ENCODE results near the gene PECR. TPM values are rescaled to one million over a fixed set of nuclear protein-coding genes. Genes with fewer than 3 reads are reported as not detected.

Gene PECR
- total and polyA plus RNA-seq, 9 of the 15 experiments (the other 6 are each of a cell fraction or from before 2014, with no cell fraction given): 1.1 to 10.3 (median 8.2) TPM

DNA sequence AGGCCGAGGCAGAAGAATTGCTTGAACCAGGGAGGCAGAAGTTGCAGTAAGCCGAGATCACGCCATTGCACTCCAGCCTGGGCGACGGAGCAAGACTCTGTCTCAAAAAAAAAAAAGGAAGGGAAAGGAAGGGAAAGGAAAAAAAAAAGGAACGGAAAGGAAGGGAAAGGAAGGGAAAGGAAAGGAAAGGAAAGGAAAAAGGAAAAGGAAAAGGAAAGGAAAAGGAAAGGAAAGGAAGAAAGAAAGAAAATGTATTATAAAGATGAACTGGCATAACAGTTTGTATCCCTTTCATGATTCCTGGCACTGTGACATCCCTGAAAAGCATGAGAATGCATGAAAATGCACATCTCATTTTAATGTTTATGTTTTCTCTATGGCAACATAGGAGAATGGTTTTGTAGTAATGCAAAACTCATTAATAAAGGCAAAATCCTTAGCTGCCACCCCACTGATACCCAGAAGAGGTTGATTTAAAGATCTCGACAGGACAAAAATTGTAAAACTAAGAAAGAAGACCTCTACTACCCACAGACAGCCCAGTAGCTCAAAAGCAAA, 56.8 kb downstream of the PECR start:
- H3K79me2 ChIP-seq (ENCODE audit: control insufficient read depth, insufficient read depth, low read length): no peaks in the 10 kb centered on the region
- no peak overlapping the region for H2AFZ ChIP-seq (ENCODE audit: low read depth, low read length)
- H3K4me1 ChIP-seq (replicated peaks in 1 of 2; ENCODE audit: control insufficient read depth in 2 of 2, insufficient read depth in 2 of 2, low read length in 2 of 2): no peaks in the 10 kb centered on the region; a peak in 2 of 5 replicates
- H3K27ac ChIP-seq (ENCODE audit: extremely low read depth, low read depth, low read length): no peak overlapping the region
- no peak for DNase-seq (ENCODE audit: extremely low read depth in 1 of 4, low spot score in 3 of 4)
- ATAC-seq: no peak
- BruUV-seq (replicated peaks): no TSS peak
- H3K4me3 ChIP-seq: no peak overlapping the region
- in situ Hi-C loops (cut with MboI) (no loop called here), intact Hi-C loops (cut with micrococcal nuclease) (no loop called here)
- no peak overlapping the region for H3K4me2 ChIP-seq (ENCODE audit: insufficient read depth, low read length)
- no peaks in the 10 kb centered on the region for H4K20me1 ChIP-seq (replicated peaks; ENCODE audit: control insufficient read depth, insufficient read depth, low read length)
- H3K27me3 ChIP-seq (ENCODE audit: control insufficient read depth in 2 of 2, insufficient read depth in 2 of 2, low read length in 2 of 2): no peaks in the 10 kb centered on the region
- H3K9ac ChIP-seq (ENCODE audit: insufficient read depth in 1 of 2, low read depth in 2 of 2, low read length in 2 of 2): no peak overlapping the region
- 11% methylated on average over 4 of the region's 7 CpGs for WGBS (ENCODE audit: insufficient coverage, low coverage, missing lambda C conversion rate)
- POLR2A ChIA-PET: interaction anchor here (1.1 to 1.2 kb wide), 2 partner anchors 11 to 19 kb away, joined by 3 to 5 read pairs; no protein-coding TSS in a partner anchor
- no peaks in the 10 kb centered on the region for H3K9me1 ChIP-seq (ENCODE audit: control insufficient read depth, insufficient read depth, low read length)
- no peak for FAIRE-seq
- TF ChIP-seq HLTF (IDR thresholded peaks at IDR 0.05): no peak
- no peak for TF ChIP-seq SRF (CRISPR knock-in tag; IDR thresholded peaks at IDR 0.05)
- TF ChIP-seq, protein P1, sequence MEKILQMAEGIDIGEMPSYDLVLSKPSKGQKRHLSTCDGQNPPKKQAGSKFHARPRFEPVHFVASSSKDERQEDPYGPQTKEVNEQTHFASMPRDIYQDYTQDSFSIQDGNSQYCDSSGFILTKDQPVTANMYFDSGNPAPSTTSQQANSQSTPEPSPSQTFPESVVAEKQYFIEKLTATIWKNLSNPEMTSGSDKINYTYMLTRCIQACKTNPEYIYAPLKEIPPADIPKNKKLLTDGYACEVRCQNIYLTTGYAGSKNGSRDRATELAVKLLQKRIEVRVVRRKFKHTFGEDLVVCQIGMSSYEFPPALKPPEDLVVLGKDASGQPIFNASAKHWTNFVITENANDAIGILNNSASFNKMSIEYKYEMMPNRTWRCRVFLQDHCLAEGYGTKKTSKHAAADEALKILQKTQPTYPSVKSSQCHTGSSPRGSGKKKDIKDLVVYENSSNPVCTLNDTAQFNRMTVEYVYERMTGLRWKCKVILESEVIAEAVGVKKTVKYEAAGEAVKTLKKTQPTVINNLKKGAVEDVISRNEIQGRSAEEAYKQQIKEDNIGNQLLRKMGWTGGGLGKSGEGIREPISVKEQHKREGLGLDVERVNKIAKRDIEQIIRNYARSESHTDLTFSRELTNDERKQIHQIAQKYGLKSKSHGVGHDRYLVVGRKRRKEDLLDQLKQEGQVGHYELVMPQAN (IDR thresholded peaks at IDR 0.05; ENCODE audit: borderline replicate concordance): no peak
- TF ChIP-seq ELF2 (CRISPR knock-in tag; IDR thresholded peaks at IDR 0.05): no peak
- no peak for TF ChIP-seq GABPB1 (CRISPR knock-in tag; IDR thresholded peaks at IDR 0.05)
- H3K36me3 ChIP-seq (ENCODE audit: control insufficient read depth, insufficient read depth, low read length): no peaks in the 10 kb centered on the region
- H3K9me3 ChIP-seq (replicated peaks; ENCODE audit: control insufficient read depth, insufficient read depth, low read depth, low read length): no peaks in the 10 kb centered on the region
- CTCF ChIA-PET (ENCODE audit: low intra/inter-chr PET ratio): no interaction called here
